WTC11 (cell line): ENCODE data around the gene C19orf25.

Experiments
- CTCF ChIP-seq: fragments of 200-600 bp; IDR thresholded peaks from 2 replicates; pipeline ENCODE4 v1.8.0; 2022; ENCODE audit warnings: antibody characterized with exemption
- FOXK1 ChIP-seq: sonication (generic); formaldehyde crosslinking; IDR thresholded peaks from 2 replicates; pipeline ENCODE4 v1.8.0; 2022; ENCODE audit warnings: mild to moderate bottlenecking, moderate library complexity, missing genetic modification reagents
- ZNF416 ChIP-seq: fragments of 250-450 bp; sonication (Bioruptor Pico); IDR thresholded peaks from 2 replicates; pipeline ENCODE4 v1.9.0; 2021; ENCODE audit warnings: mild to moderate bottlenecking, inconsistent platforms

- TF ChIP-seq ZNF416 (CRISPR knock-in tag) (no peak), CTCF (no peak), FOXK1 (CRISPR knock-in tag) (no peak)
These were observed 44.6 kb upstream of the C19orf25 start, which contains the start of gene PLK5 for GRCh38 chr19:1523412-1524286.
